ENCODE data around the gene MRPL45. TPM values are rescaled to one million over a fixed set of nuclear protein-coding genes. Genes with fewer than 3 reads are reported as not detected.
A peak's percentile ranks its signal among the peaks of the same experiment; 100 is the strongest.

MRPL45 gene
- total and polyA plus RNA-seq, 2 experiments from 2014 or later, result 42.6 to 63.9 TPM

- TF ChIP-seq CTCF (conservative IDR thresholded peaks at IDR 0.05; ENCODE audit: low read depth in 2 of 2), result no peak
- no peak for TF ChIP-seq EZH2phosphoT487 (IDR thresholded peaks at IDR 0.05; ENCODE audit: unreplicated experiment)
- TF ChIP-seq ETS1 (IDR thresholded peaks at IDR 0.05), result no peak
- no peak for TF ChIP-seq NANOG (IDR thresholded peaks at IDR 0.05; ENCODE audit: borderline replicate concordance)
- no peak for TF ChIP-seq CREB1 (CRISPR knock-in tag; IDR thresholded peaks at IDR 0.05; ENCODE audit: low read depth)
Measured at GRCh38 chr17:38324141-38324697, 27.3 kb downstream of the MRPL45 start (continued).

GRCh38 chr17:38324772-38325171, 27.8 kb downstream of the MRPL45 start:
- no peak for ATAC-seq
- H3K36me3 Mint-ChIP-seq (ENCODE audit: low read depth), result peaks cover 31% of the 10 kb centered on the region
- Histone ChIP-seq H3K79me2 (replicated peaks; ENCODE audit: insufficient read depth) (no peaks in the 10 kb centered on the region), H3F3A (replicated peaks; ENCODE audit: low read depth) (peaks cover 15% of the 10 kb centered on the region; the same call in 1 of the 2 replicates), H3K36me3 (ENCODE audit: insufficient read depth) (peaks cover 15% of the 10 kb centered on the region), H2AFZ (no peak overlapping the region), H3K9me2 (ENCODE audit: insufficient read depth) (peaks cover 9% of the 10 kb centered on the region; the same call in 1 of the 2 replicates), H3K4me1 (ENCODE audit: insufficient read depth) (peaks cover 21% of the 10 kb centered on the region), H4K20me1 (replicated peaks; ENCODE audit: insufficient read depth) (peaks cover 8% of the 10 kb centered on the region; the same call in 1 of the 2 replicates), H3K27me3 (ENCODE audit: insufficient read depth) (no peaks in the 10 kb centered on the region), H3K4me2 (peak overlapping the region; percentile 78), H3K4me3 (no peak overlapping the region), H3K27ac (ENCODE audit: low read depth) (peak overlapping the region; percentile 95)
- H3K27me3 Mint-ChIP-seq (ENCODE audit: insufficient read depth, low read depth, poor library complexity), result peaks cover 5% of the 10 kb centered on the region
- no peaks in the 10 kb centered on the region for H3K9me3 Mint-ChIP-seq
- H3K4me3 Mint-ChIP-seq, result no peak overlapping the region; the same call in 2 of the 3 replicates
- H3K27ac Mint-ChIP-seq, result peak overlapping the region; percentile 95
- DNase-seq (ENCODE audit: low spot score), result no peak
- peaks cover 49% of the 10 kb centered on the region for H3K4me1 Mint-ChIP-seq
- TF ChIP-seq ZNF331 (CRISPR knock-in tag; IDR thresholded peaks at IDR 0.05; ENCODE audit: low read depth), result no peak
- TF ChIP-seq EZH2 (IDR thresholded peaks at IDR 0.05; ENCODE audit: low read depth, unreplicated experiment), result no peak
- TF ChIP-seq STAT1 (IDR thresholded peaks at IDR 0.05; ENCODE audit: unreplicated experiment), result no peak
- TF ChIP-seq CREB1 (CRISPR knock-in tag; IDR thresholded peaks at IDR 0.05; ENCODE audit: low read depth), result no peak

- H3K36me3 Mint-ChIP-seq (ENCODE audit: low read depth), result peaks cover 27% of the 10 kb centered on the region
- Histone ChIP-seq H3K4me1 (ENCODE audit: insufficient read depth) (peaks cover 21% of the 10 kb centered on the region), H3K27ac (ENCODE audit: low read depth) (peak overlapping the region; percentile 95), H3K79me2 (replicated peaks; ENCODE audit: insufficient read depth) (no peaks in the 10 kb centered on the region), H3K4me2 (peak overlapping the region; percentile 78), H3K36me3 (ENCODE audit: insufficient read depth) (peaks cover 15% of the 10 kb centered on the region), H3K9me2 (ENCODE audit: insufficient read depth) (peaks cover 9% of the 10 kb centered on the region; the same call in 1 of the 2 replicates), H4K20me1 (replicated peaks; ENCODE audit: insufficient read depth) (peaks cover 8% of the 10 kb centered on the region; the same call in 1 of the 2 replicates), H3K4me3 (no peak overlapping the region; the same call in 1 of the 2 replicates), H3F3A (replicated peaks; ENCODE audit: low read depth) (peaks cover 15% of the 10 kb centered on the region; the same call in 1 of the 2 replicates), H3K27me3 (ENCODE audit: insufficient read depth) (no peaks in the 10 kb centered on the region), H2AFZ (no peak overlapping the region)
- peak; percentile 58 for DNase-seq (ENCODE audit: low spot score)
- H3K9me3 Mint-ChIP-seq, result no peaks in the 10 kb centered on the region
- H3K4me3 Mint-ChIP-seq, result no peak overlapping the region; the same call in 2 of the 3 replicates
- ATAC-seq, result peak; percentile 19
- H3K27ac Mint-ChIP-seq, result peak overlapping the region; percentile 95
- H3K4me1 Mint-ChIP-seq, result peaks cover 55% of the 10 kb centered on the region
- peaks cover 3% of the 10 kb centered on the region for H3K27me3 Mint-ChIP-seq (ENCODE audit: insufficient read depth, low read depth, poor library complexity)
- TF ChIP-seq NANOG (IDR thresholded peaks at IDR 0.05; ENCODE audit: borderline replicate concordance), result no peak
- TF ChIP-seq JUNB (IDR thresholded peaks at IDR 0.05; ENCODE audit: unreplicated experiment), result no peak
- TF ChIP-seq ZNF462 (CRISPR knock-in tag; IDR thresholded peaks at IDR 0.05), result no peak
Measured at GRCh38 chr17:38325221-38325851, 28.4 kb downstream of the MRPL45 start.

Data from GM23338 (cell line).